Endometrial microvascular endothelial cells (primary cell): ENCODE measurements around the gene WSB2. TPM values are rescaled to one million over a fixed set of nuclear protein-coding genes. Genes with fewer than 3 reads are reported as not detected.
"Not testable (repeated sequence)": the region's sequence is repeated elsewhere in the genome, so short reads cannot be mapped to it uniquely, and the experiment has no call there.

ENCODE experiments used
- in situ Hi-C: cut with HindIII; loops from 2 replicates; pipeline ENCODE4 v1.10.0; 2017; ENCODE audit warnings: low sequenced_read_pairs, low pct_unique_long_range_greater_than_20kb; ENCODE audit errors: inconsistent ontology term
- total RNA-seq: library from RNA; depleted of rRNA; stranded (reverse); fragments of >200 nt; gene quantifications from one replicate; pipeline ENCODE4 v1.2.3, GENCODE V29; 2015; ENCODE audit errors: inconsistent ontology term

The WSB2 gene
- total RNA-seq, 1 donor from 2014 or later, result 82.2 TPM

DNA sequence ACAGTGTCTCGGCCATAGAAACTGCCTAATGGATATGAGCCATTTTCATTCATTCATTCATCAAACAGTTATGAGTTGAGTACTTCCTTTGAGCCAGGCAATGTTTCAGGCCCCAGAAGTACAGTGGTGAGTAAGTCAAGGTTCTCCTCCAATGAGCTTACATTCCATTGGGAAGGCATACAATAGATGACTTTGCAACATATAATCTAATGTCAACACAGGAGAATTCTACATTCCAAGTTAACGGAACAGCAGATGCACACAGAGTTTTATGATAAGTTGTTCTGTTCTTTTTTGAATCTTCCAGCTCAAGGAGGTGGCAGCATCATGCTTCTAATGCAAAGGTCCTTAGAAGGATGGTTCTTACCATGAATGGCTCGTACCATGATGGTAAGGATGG, 47.7 kb downstream of the WSB2 start:
- in situ Hi-C loops, result no loop called here

GRCh38 chr12:118011961-118012360, 49.0 kb downstream of the WSB2 start:
- in situ Hi-C loops, result no loop called here

GRCh38 chr12:118011377-118011776, 49.6 kb downstream of the WSB2 start:
- in situ Hi-C loops, result no loop called here

DNA sequence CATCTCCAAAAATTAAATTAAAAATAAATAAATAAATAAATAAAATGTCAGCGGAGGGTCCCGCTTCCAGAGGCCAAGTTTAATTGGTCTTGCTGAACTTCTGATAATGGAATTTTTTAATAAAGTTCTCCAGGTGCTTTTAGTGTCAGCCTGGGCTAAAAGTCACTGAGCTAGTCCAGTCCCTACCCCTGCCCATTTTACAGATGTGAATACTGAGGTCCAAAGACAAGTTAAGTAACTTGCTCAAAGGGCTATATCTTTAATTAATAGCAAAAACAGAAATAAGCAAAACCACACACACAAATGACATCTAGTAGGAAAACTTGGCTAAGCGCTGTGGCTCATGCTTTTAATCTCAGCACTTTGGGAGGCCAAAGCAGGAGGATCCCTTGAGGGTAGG, 50.1 kb downstream of the WSB2 start:
- in situ Hi-C loops, result no loop called here

GRCh38 chr12:117999806-118000205, 61.2 kb downstream of the WSB2 start:
- in situ Hi-C loops, result not testable (repeated sequence)

DNA sequence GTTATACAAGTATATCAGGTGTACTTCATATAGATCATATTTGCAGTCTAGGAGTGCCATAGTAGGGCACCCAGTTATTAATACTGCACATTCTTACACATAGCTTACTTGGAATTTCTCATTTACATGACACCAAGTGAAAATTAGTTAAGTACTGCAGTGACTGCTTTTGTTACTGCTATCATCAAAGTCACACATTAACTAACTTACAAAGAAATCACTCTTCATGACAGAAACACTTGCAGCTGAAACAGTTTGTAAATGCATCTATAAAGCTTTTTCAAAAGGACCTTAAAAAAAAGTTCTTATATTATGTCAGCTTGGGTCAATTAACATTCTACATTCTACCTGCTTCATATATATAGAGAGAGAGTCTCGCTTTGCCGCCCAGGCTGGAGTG, 62.3 kb downstream of the WSB2 start:
- in situ Hi-C loops, result no loop called here

GRCh38 chr12:117994551-117995438, 66.2 kb downstream of the WSB2 start:
- in situ Hi-C loops, result no loop called here

DNA sequence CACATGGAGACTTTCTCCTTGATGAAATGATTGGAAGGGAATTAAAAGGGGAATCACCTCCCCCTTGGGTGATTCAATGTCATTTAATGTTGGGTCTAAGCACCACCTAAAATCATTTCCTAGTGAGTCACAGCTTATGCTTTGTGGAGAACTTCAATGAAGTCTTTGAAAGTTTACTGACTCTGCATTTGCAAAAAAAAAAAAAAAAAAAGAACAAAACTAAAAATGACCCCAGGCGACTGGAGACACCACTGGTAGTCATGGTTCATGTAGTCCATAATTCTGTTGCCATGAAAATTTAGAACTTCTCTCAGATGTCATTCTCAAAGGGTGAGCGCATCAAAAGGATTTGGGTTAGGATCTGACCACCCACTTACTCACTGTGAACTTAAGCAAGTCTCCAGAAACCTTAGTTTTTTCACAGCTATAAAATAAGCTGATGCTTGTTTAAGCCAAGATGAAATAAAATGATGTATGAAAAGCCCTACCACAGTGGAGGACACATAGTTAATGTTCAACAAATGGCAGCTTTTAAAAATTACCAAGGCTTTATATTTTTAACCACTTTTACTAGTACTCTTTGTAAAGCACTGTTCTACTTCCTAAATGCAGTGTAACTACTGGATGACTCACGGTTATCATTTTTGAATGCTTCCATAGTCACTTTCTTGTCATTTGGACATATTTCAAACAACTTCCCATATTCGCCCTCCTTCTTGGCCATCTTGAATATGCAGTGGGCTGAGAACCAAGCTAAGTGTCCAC, 74.1 kb downstream of the WSB2 start:
- in situ Hi-C loops, result no loop called here

DNA sequence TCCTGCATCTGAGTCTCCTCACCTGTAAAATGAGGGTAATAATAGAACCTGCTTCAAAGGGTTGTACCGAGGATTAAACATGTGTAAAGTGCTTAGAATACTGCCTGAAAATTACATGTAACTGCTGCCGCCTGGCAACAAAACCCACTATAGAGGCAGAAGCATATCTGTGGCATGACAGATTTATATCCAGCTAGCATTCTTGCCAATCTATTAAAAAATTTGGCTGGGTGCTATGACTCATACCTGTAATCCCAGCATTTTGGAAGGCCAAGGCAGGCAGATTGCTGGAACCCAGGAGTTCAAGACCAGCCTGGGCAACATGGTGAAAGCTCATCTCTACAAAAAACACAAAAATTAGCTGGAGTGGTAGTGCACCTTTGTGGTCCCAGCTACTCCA, 75.8 kb downstream of the WSB2 start:
- in situ Hi-C loops, result no loop called here

Other genes starting within 250 kb of the WSB2 start
- gene KSR2, start 92.2 kb downstream of the WSB2 start, total RNA-seq, result 5.0 TPM
- 28.1 TPM for gene RFC5, start 44.5 kb downstream of the WSB2 start, total RNA-seq
- 27.6 TPM for gene VSIG10, start 42.8 kb upstream of the WSB2 start, total RNA-seq
- gene PEBP1, start 74.9 kb upstream of the WSB2 start, total RNA-seq, result 260 TPM